Bronchial epithelial cell (primary cell): ENCODE results near the gene ASAP2. TPM values are rescaled to one million over a fixed set of nuclear protein-coding genes. Genes with fewer than 3 reads are reported as not detected.

ENCODE experiments used
- DNase-seq: peaks from one replicate; pipeline ENCODE4 v3.0.0-alpha.2; 2010; ENCODE audit warnings: low read depth
- FAIRE-seq: peaks from 2 replicates; lab custom pipeline; 2011; peaks lifted over from hg19 to GRCh38; lab: Jason Lieb, UNC
- H3K27me3 ChIP-seq: 2 replicates; pipeline ENCODE4 v1.5.1; 2011; ENCODE audit warnings: low read length; ENCODE audit not compliant: control insufficient read depth, insufficient read depth
- H3K36me3 ChIP-seq: 2 replicates; pipeline ENCODE4 v1.5.1; 2011; ENCODE audit warnings: low read length; ENCODE audit not compliant: control insufficient read depth, insufficient read depth
- H3K4me3 ChIP-seq: 2 replicates; pipeline ENCODE4 v1.5.1; 2011; ENCODE audit warnings: mild to moderate bottlenecking, low read depth, low read length, control low read depth
- total RNA-seq: library from RNA; depleted of rRNA; stranded (reverse); fragments of >200 nt; gene quantifications from 2 replicates; pipeline ENCODE4 v1.2.1, GENCODE V29; 2014
- TF ChIP-seq, protein P1 (sequence below): IDR thresholded peaks from 2 replicates; pipeline ENCODE4 v1.5.1; 2011; ENCODE audit warnings: mild to moderate bottlenecking, moderate library complexity, low read length, control low read depth, inconsistent platforms; ENCODE audit not compliant: insufficient read depth, severe bottlenecking

Gene ASAP2
- total RNA-seq, 1 donor from 2014 or later, result 25.5 TPM

- H3K4me3 ChIP-seq, result no peak overlapping the region
- TF ChIP-seq, protein P1, sequence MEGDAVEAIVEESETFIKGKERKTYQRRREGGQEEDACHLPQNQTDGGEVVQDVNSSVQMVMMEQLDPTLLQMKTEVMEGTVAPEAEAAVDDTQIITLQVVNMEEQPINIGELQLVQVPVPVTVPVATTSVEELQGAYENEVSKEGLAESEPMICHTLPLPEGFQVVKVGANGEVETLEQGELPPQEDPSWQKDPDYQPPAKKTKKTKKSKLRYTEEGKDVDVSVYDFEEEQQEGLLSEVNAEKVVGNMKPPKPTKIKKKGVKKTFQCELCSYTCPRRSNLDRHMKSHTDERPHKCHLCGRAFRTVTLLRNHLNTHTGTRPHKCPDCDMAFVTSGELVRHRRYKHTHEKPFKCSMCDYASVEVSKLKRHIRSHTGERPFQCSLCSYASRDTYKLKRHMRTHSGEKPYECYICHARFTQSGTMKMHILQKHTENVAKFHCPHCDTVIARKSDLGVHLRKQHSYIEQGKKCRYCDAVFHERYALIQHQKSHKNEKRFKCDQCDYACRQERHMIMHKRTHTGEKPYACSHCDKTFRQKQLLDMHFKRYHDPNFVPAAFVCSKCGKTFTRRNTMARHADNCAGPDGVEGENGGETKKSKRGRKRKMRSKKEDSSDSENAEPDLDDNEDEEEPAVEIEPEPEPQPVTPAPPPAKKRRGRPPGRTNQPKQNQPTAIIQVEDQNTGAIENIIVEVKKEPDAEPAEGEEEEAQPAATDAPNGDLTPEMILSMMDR, result no peak
- DNase-seq (no peak), FAIRE-seq (no peak)
- H3K27me3 ChIP-seq, result no peaks in the 10 kb centered on the region
- H3K36me3 ChIP-seq, result peaks cover 20% of the 10 kb centered on the region
Observed at GRCh38 chr2:9365498-9366019, 158.9 kb downstream of the ASAP2 start.

- Histone ChIP-seq H3K27me3 (no peaks in the 10 kb centered on the region), H3K36me3 (peaks cover 21% of the 10 kb centered on the region), H3K4me3 (no peak overlapping the region)
- DNase-seq (no peak), FAIRE-seq (no peak)
- TF ChIP-seq, protein P1, result no peak
Observed at GRCh38 chr2:9366026-9366425, 159.4 kb downstream of the ASAP2 start.

DNA sequence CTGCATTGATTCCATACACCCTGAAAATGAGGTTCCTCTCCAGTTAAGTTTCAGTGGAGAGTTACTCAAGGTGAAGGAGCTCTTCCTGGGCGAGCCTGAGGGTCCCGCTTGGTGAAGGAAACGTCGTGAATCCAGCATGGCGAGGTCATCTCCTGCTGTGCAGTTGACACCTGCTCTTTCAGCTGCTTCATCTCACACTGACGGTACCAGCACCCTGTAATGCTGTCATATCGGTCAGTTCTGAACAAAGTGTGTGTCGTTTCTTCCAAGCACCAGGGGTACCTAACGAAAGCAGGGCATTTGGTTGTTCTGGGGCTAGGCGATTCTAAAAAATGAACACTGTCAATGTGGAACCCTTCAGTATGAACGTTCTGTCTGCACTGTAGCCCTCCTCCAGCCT, 164.1 kb downstream of the ASAP2 start:
- TF ChIP-seq, protein P1, result no peak
- peaks cover 23% of the 10 kb centered on the region for H3K36me3 ChIP-seq
- no peaks in the 10 kb centered on the region for H3K27me3 ChIP-seq
- H3K4me3 ChIP-seq, result no peak overlapping the region
- FAIRE-seq (peak; percentile 7), DNase-seq (no peak)

GRCh38 chr2:9373047-9373446, 166.4 kb downstream of the ASAP2 start:
- Histone ChIP-seq H3K4me3 (no peak overlapping the region), H3K36me3 (peaks cover 17% of the 10 kb centered on the region), H3K27me3 (no peaks in the 10 kb centered on the region)
- DNase-seq, result no peak
- no peak for FAIRE-seq
- TF ChIP-seq, protein P1, result no peak

GRCh38 chr2:9373476-9373875, 166.9 kb downstream of the ASAP2 start:
- Histone ChIP-seq H3K36me3 (peaks cover 18% of the 10 kb centered on the region), H3K4me3 (no peak overlapping the region), H3K27me3 (no peaks in the 10 kb centered on the region)
- FAIRE-seq (no peak), DNase-seq (no peak)
- TF ChIP-seq, protein P1, result no peak

DNA sequence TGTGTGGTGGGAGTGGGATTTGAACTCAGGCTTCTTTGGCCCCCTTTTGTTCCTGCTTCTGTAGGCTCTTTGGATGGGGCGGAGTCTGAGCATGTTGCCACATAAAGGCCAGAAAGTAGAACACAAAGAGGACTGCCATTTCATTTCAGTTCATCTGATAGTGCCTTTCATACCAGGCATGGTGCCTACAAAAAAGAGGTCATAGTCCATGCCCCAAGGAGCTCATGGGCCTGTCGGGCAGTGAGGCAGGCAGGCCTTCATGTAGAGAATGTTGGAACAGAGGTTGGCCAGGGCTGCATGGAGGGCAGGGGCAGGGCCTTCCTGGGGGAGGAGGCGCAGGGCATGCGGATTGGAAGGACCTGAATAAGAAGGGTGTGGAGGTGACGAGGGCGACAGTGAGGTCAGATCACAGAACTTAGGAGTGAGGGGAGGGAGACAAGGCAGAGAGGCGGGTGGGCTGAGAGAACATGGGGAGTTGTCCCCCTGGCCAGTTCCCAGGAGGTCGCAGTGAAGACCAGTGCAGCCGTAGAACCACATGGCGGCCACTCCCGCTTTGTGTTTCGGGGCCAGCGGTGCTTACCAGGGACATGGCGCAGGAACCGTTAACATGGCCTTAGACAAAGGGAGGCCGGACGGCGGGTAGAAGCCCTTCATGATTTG, 167.6 kb downstream of the ASAP2 start:
- H3K27me3 ChIP-seq, result no peaks in the 10 kb centered on the region
- FAIRE-seq (peak; percentile 66), DNase-seq (no peak)
- TF ChIP-seq, protein P1, result no peak
- peaks cover 23% of the 10 kb centered on the region for H3K36me3 ChIP-seq
- H3K4me3 ChIP-seq, result no peak overlapping the region
